HG03108 (cell line): ENCODE results near the gene QSOX1.

Source experiments
- ATAC-seq: cut with Tn5 transposase; IDR thresholded peaks from one replicate; pipeline ENCODE4 v1.9.1; 2021; ENCODE audit warnings: moderate library complexity; ENCODE audit not compliant: unreplicated experiment

The QSOX1 gene

DNA sequence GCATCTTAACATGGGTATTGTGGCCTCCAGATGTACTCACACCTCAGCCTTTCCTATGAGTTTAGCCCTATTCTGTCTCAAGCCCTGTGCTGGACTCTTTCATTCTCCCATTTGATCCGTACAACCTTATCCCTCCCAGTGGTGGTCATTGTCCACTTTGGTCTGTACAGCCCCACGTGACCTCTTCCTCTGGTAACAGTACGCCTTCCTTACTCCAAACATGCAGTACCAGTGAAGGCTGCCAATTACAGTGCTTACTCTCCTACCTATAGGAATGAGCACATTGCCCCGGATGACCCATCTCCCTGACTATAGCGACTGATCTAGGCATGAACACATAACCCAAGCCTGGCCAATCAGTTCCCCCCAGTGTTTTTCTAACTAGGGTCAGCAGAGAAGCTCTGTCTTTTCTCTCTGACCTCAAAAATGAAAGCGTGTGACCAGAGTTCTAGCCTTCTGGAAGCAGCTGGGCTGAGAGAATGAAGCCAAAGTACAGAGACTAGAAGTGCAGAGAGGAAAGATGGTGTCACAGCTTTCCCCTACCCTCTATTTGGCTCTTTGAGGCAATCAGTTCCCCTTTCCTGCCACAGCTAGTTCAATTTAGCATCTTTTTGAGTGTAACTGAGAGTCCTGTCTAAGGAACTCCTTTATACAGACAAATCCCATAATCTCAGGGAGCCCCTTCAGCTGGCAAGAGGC, 9.9 kb upstream of the QSOX1 start:
- ATAC-seq: no peak

DNA sequence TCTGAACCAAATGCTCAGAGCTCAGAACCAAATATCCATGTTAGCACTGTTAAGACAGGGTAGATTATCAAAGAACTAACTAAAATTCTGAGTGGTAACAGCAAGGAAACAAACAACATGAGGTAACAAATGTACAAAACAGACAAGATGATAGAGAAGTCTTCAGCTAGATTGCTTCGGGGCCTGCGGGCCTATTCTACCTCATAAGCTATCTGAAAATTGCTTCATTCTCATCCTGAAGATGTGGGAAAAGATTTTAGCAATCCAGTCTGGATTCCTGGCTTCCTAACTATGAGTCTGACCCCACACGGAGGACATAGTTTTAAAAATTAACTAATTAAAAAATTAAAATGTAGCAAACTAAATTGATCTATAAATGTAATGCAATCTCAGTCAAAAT, 9.2 kb upstream of the QSOX1 start:
- no peak for ATAC-seq

DNA sequence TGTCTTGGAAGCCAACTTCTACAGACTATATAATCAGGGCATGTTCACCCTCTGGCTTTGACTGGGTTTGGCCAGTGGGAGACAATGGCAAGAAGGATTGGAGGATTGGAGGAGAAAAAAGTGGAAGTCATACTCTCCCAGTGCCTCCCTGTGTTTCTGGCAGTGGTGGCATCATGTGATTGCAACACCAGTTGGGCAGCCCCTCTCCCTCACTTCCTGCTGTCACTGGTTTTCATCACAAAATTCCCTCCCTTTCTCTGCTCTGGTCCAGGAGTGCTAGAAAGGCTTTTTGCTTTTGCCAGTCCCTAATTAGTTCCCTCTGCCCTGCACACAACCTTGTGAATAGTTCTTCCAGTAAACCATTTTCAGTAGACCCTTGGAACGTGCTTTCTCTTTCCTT, 3.7 kb upstream of the QSOX1 start:
- ATAC-seq: no peak

DNA sequence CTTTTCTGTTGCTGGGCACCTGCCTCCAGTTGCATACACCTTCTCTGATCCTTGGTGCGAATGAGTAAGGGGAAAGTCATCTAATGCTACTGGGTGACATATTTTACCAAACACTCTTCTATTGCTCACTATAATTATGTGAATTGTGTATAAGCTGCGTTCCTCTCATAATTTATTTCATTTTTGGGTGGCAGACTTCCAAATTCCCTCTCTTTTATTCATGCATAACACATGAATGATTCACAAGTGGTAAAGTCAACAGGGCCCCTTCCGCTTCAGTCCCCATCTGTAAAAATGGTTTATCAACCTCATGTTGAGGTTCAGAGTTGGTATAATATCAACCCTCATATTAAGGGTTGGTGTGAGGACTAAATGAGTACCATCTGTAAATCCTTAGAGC, 3.2 kb upstream of the QSOX1 start:
- ATAC-seq: no peak

DNA sequence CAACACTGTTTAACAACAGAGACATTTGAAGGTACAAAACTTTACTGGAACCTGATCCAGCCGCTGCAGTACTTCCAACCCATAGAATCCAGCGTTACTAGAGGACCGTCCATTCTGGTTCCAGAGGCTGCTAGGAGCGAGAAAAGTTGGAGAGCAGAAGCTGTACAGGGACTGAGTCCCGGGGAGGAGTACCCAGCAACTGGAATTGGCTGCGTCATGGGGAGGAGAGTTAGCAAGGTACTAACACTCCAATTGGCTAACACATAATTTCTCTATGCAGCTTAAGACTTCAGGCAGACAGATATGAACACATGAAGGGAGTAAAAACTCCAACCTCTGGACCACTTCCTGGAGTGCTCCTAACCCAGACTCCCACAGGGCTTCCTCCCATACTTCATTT, 2.1 kb upstream of the QSOX1 start:
- no peak for ATAC-seq

DNA sequence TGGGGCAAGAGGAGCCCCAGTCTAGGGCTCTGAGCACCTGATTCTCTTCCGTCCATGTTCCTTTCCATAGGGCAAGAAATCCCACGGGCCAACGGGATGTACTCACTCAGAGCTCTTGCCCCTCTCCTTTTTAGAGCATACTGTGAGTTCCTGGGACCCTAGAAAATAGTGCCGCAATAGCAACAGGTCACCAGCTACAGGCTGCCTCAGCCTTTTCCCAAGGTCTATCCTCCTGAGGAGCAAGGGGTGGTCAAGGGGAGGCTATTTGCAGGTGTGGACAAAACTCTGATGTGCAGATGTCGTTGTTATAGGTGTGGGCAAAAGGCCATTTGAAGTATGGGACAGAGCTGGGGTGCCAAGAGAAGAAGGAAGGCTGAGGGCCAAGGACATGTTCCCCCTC, 1.6 kb upstream of the QSOX1 start:
- ATAC-seq: no peak

DNA sequence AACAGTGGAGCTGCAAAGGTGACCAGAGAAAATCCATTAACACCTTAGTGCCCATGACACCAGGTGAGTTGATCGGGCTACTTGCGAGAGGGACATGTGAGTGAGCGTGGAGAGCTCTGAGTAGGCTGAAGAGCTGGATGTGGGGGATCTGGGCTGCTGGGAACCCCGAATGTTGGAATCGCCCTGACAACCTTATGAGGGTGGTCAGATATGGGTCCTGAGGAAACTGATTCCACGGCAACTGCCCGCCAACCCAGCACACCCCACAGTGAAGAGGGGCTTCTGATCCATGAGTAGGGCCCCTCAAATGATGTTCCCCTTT, 705 bp upstream of the QSOX1 start:
- no peak for ATAC-seq

DNA sequence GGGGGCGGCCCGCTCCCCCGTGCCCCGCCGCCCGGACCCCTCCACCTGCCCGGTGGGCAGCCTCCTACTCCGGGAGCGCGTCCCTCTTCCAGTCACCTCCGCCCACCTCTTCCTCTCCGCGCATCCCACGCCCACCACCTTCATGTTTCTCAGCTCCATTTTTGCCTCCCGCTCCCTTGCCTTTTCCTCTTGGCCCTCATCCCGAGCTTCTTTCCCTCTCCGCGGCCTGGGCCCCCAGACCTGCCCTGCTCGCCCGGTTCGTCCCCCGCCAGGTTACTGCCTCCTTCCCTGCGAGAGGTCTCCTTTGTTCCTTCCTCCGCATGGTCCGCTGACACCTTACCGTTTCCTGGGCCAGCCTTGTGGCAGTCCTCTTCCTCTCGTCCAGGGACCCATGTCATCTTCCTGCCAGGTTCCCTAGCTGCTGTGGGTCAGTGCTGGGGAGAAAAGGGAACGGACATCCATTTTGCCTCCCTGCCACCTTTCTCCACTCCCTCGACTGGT, 563 bp downstream of the QSOX1 start:
- ATAC-seq: no peak

DNA sequence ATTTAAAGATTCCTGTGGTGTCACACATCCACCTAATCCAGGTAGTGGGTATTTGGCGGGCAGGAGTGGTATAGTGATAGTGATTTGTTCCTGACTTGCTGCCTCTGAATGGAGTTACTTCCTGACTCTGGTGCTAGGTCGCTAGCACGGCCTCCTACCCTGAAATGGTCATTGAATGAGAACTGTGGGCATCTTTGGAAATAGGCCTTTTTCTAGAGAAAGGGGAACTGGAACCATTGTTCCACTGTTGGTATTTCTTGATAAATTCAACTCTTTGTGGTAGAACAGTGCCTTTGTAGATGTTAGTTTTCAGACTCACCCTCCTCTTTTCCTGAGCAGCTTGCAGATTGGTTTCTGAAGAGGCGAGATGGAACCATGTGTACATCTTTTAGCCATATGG, 1.5 kb downstream of the QSOX1 start:
- no peak for ATAC-seq

DNA sequence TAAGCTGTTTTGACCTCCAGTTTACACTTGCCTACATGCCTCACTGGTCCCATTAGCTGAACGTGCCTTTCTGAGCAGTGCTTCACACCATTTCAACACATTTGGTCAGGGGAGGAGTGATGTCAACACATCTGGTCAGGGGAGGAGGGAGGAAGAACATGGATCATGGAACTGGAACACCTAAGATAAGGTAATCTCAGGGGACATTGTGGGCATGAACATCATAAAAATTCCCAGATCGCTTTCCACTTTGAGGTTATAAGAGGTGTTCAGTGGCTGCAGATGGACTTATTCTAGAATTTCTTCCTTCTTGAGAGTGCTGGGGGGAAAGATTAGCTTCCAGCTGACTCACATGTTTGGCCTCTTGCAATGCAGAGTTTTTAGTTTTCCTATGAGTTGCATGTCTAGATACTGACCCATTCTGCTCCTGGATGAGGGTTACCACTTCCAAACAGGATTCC, 2.0 kb downstream of the QSOX1 start:
- no peak for ATAC-seq

DNA sequence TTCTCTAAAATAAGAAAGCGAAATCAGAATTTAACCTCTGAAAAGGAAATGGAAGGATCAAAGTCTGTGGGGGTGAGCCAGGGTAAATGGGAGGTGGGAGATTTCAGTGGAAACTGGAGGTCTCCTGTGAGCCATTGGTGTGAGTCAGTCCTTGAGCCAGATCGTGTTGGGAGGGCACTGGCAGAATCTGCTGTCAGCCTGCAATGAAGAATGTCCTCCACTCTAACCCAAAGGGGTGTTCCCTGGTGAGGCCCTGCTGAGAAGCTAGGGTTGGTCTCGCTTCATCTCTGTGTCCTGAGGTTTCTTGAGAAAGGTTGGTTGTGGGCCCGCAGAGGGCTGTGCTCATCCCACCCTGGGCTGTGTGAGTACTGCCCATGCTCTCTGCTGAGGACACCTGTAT, 2.4 kb downstream of the QSOX1 start:
- ATAC-seq: no peak

DNA sequence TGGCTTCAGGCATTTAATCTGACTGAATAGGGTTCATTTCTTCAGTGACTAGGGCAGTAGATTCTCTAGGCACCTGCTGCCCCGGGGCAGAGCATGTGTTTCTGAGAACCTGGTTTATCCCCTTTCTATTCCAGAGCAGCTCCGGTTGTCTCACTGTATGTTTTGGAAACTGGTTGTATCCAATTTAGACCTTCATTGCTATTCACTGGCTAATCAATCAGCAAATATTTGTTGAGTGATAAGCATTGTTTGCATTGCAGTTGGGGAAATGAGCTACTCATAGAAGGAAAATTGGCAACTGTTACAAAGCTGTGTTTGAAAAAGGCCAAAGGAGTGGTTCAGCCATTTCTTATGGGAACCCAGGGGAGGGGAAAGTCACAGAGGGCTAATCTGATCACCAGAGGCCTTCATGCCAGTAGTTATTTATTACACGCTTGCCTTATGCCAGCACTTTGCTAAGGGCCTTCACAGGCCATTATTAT, 2.9 kb downstream of the QSOX1 start:
- no peak for ATAC-seq

DNA sequence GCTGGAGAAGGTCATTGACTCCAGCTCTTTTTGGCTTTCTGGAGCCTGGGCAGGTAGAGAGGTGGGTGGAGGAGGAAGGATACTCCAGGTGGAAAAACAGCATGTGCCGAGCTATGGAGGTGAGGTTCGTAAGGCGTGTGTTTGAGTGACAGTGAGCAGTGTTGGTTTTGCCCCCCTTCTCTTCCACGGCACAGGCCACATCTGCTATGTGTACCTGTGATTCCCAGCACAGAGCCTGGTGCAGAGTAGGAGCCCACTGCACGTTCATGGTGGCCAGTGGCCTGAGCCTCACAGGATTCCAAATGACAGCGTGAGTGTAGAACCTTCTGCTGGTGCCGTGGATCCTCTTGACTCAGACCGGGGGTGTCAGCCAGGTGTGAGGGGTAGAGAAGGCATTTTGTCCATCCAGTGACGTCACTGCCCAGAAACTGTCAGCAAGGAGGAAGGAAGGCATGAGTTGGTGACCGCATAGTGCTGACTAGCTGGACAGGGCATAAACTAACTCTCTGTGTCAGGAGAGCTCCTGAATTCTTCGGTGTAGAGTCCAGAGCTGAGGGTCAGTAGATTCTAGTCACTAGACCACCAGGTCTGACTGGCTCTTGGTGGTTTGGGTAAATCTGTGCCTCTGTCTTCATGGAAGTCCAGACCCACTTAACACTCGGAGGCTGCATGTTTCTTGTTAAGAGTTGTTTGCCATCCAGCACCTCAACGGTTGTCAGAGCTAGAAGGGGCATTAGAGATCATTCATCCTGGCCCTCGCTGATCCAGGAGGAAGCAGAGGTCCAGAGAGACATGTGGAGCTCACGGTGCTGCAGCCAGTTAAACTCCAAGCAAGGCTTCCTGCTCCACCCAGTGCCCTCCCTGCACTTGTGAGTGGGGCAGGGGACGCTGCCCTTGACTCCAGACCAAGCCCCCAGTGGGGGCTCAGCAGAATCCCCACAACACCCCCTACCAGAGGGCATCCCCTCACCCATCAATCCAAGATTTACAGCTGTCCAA, 3.8 kb downstream of the QSOX1 start:
- ATAC-seq: no peak

DNA sequence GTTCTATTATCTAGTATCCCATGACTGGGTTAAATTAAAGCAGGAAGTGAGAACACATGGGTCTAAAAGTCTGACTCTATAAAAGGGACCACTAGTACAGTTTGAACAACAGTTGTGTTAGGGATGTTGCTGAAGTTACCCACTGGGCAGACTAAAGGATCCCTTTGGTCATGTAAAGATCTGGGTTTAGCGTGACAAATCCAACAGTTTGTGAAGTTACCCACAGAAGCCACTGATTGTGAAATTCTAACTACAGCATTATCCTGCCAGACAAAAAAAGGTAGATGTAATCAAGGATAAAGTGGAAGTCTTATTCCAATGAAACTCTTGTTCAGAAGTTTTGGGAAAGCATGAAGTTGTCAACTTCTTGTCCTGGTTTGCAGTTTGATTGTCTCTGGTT, 5.7 kb downstream of the QSOX1 start:
- no peak for ATAC-seq

DNA sequence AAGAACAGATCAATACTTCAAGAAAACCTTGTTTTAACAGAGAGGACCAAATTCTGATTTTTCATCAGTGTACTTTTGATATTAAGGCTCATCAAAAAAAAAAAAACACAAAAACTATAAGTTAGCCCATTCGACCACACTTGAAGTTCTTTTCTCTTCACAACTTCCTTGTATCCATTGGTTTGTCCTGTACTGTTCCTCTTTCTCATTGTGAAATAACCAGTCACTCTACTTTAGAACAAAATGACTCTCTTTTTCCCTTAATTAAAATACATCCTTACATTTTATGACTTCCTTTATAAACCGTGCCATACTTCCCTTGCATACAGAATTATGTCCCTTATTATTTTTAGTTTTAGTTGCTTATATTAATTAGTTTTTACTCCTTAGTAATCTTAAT, 8.4 kb downstream of the QSOX1 start:
- ATAC-seq: no peak

DNA sequence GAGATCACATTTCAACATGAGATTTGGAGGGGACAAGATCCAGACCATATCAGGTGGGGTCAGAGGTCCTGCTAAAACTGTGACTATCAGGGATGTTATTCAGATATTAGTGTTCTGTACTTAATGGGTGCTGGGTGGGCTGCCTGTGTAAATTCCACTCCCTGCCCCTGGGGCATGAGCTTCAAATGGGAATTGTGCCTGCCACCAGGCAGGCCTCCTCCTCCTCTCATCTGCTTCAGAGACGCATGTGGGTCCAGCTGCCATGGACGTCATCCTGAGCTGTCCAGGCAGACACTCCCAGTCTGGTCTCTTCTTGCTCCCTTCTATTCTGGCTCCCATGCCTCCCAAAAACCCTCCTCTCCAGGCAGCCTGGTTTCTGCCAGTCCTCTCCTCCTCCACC, 10.4 kb downstream of the QSOX1 start:
- ATAC-seq: no peak

DNA sequence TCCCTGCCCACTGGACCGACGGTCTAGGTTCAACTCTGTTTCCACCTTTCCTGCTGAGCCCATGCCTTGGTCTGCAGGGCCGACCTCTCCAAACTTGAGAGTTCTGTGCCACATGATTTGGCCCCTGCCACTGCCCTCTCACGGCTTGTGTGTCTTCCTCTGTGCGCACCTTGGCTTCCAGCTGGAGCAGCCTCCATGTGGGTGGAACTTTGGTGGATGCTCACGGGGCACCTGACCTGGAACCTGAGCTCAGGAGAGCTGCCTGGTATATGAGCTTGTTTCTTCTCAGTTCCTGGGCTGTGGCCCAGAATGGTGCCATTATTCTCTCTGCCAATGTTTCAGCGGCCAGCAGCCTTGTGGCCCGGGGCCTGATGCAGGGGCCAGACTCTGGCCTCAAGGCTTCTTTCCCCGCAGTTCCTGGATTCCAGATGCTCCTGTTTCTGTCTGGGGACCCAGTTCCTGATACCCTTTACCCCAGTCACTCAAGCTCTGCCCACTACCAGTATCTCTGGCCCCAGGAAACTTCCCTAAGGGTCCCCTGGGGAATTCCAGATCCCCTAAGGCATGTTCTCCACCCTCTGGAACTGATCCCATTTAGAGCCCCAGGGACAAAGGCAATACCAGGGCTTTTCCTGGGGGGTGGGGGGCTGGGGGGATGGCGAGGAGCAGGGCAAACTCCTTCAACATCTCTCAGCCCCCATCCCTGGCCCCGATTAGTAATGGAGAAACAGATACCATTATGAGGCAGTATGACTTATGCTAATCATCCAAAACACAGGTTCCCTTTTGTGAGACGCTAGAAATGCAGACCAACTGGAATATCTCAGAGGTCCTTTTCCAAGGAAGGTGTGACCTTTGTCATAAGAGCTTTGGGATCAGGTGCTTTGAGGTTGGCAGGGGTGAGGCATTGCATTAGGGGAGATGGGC, 11.1 kb downstream of the QSOX1 start:
- ATAC-seq: no peak

DNA sequence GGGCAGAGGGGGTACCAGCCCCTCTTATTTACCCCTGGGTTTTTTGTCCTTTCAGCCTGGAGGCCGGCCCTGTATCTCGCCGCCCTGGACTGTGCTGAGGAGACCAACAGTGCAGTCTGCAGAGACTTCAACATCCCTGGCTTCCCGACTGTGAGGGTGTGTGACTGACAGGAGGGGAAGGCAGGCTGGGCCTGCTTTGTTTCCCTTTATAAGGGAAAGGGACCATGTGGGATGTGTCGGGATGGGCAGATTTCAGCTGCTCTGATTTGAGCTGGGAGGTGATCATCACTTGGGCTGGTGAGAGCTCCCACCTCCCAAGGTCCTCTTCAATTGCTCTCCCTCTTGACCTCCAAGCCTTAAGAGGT, 11.7 kb downstream of the QSOX1 start:
- no peak for ATAC-seq

DNA sequence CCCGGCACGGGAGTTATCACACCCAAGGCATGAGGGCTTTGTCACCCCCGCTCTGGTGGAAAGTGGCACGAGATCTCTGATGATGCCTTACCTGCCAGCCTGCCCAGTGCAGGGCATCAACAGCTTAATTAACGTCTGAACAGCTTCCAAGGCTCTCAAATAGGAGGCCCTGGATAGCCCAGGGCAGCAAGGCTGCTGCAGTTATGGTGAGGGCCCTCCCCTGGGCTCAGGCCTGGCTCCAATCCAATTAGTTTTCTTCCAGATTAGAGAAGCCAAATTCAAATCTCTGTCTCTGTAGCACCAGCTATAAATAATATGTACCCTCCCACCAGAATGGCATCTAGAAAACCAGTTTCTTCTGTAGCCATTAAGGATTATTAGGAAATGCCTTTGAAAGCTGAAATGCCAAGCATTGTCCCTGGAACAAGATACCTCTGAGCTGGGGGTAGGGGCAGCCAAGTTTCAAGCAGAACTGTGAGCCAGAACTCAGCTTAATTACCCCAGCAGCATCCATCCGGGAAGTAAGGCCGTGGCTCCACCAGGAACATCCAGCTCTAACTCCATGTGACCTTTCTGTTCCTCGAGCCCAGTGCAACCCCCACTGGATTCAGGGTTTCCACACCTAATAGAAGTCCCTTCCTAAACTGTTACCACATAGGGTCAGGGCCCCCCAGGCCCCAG, 12.5 kb downstream of the QSOX1 start:
- no peak for ATAC-seq

DNA sequence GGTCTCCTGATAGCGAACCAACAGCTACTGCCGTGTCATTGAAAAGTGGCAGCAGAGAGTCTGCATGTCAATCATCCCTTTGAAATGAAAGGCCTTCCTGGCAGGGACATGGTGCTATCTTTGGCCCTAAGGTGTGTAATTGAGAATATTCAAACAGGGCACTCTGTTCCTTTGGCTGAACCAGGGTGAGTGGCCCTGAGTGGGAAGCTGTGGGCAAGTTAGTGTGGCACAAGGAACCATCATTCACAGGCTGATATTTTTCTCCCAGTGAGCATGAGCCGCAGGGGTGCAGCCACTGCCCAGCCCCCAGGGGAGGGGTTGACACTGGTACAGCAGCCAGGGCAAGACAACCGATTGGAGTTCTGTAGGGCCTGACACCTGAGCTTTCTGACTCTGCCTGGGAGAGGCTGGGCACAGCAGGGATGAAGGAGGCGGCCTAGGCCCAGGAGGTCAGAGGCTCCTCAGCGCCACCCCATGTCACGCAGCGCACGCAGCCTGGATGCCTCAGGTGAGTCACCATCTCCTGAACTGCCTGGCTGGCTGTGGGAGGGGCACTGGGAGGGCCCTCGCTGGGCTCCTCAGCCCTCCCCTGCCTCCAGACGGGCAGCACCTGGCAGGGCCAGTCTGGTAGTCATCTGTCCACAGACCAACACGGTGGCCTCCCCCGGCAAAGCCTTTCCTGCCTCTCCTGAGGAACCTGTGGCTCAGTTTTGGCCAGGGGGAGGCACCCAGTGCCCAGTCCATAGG, 13.2 kb downstream of the QSOX1 start:
- no peak for ATAC-seq
